H1 (cell line): ENCODE data around the gene LRRC45. TPM values are rescaled to one million over a fixed set of nuclear protein-coding genes. Genes with fewer than 3 reads are reported as not detected.

ENCODE experiments used
- CTCF ChIA-PET: fragments of 300-600 bp; sonication (Branson Sonifier 250); formaldehyde crosslinking; loops from one replicate; lab custom pipeline; 2021; ENCODE audit not compliant: partially characterized antibody; lab: Charles Lee
- POLR2A ChIA-PET: fragments of 300-600 bp; sonication (Branson Sonifier 250); formaldehyde crosslinking; loops from one replicate; lab custom pipeline; 2021; ENCODE audit warnings: inconsistent platforms; ENCODE audit not compliant: partially characterized antibody; lab: Charles Lee
- DNase-seq, 2 experiments: peaks; one replicate each; pipeline versions ENCODE4 v3.0.0 to v3.0.0-alpha.2; 2010 to 2022; ENCODE audit warnings: low spot score in 2 of 2, low read depth in 1 of 2, mixed read lengths in 1 of 2
- FAIRE-seq: peaks from 2 replicates; lab custom pipeline; 2011; peaks lifted over from hg19 to GRCh38; lab: Jason Lieb, UNC
- H2AFZ ChIP-seq: 2 replicates; pipeline ENCODE4 v1.8.1; 2012; ENCODE audit warnings: low read length, inconsistent platforms
- H2AK5ac ChIP-seq: 2 replicates; pipeline ENCODE4 v1.6.1; 2013; ENCODE audit warnings: low read depth, low read length
- H2BK120ac ChIP-seq: replicated peaks from 2 replicates; pipeline ENCODE3; 2013; ENCODE audit warnings: low read depth, low read length, inconsistent platforms
- H2BK12ac ChIP-seq: 2 replicates; pipeline ENCODE4 v1.6.1; 2013; ENCODE audit warnings: low read depth, low read length
- H2BK15ac ChIP-seq: 2 replicates; pipeline ENCODE4 v1.6.1; 2013; ENCODE audit warnings: low read length
- H2BK20ac ChIP-seq: 2 replicates; pipeline ENCODE4 v1.6.1; 2013; ENCODE audit warnings: low read length
- H2BK5ac ChIP-seq: 2 replicates; pipeline ENCODE4 v1.6.1; 2013; ENCODE audit warnings: low read depth, low read length
- H3K14ac ChIP-seq: 2 replicates; pipeline ENCODE4 v1.6.1; 2013; ENCODE audit warnings: inconsistent platforms; ENCODE audit not compliant: insufficient read length
- H3K18ac ChIP-seq: 2 replicates; pipeline ENCODE4 v1.6.1; 2013; ENCODE audit warnings: low read length; ENCODE audit errors: extremely low read depth
- H3K23ac ChIP-seq: 2 replicates; pipeline ENCODE4 v1.6.1; 2013; ENCODE audit warnings: inconsistent platforms; ENCODE audit not compliant: insufficient read length
- H3K23me2 ChIP-seq: 2 replicates; pipeline ENCODE4 v1.6.1; 2013; ENCODE audit warnings: low read depth, low read length
- H3K27ac ChIP-seq: 2 replicates; pipeline ENCODE4 v1.6.1; 2011; ENCODE audit warnings: low read depth, low read length, inconsistent platforms
- H3K27me3 ChIP-seq, 4 experiments: replicated peaks in 1 of 4; 1 replicate in 1 of 4; 2 replicates in 3 of 4; pipeline versions ENCODE4 v1.6.1 to v1.8.1; 2011 to 2013; ENCODE audit warnings: low read length in 3 of 4, mild to moderate bottlenecking in 3 of 4, inconsistent platforms in 2 of 4, mixed read lengths in 2 of 4, moderate library complexity in 1 of 4; ENCODE audit not compliant: control insufficient read depth in 3 of 4, insufficient read depth in 3 of 4; ENCODE audit errors: extremely low read depth in 1 of 4
- H3K36me3 ChIP-seq, 4 experiments: 2 replicates each; pipeline versions ENCODE4 v1.6.1 to v1.8.1; 2011 to 2013; ENCODE audit warnings: mild to moderate bottlenecking in 4 of 4, low read length in 3 of 4, moderate library complexity in 2 of 4, control low read depth in 1 of 4, inconsistent platforms in 1 of 4; ENCODE audit not compliant: insufficient read depth in 4 of 4, control insufficient read depth in 2 of 4
- H3K4ac ChIP-seq: replicated peaks from 2 replicates; pipeline ENCODE3; 2013; ENCODE audit warnings: low read length, low read depth, mixed read lengths, inconsistent platforms; ENCODE audit not compliant: insufficient read length
- H3K4me1 ChIP-seq, 4 experiments: replicated peaks in 1 of 4; 1 replicate in 1 of 4; 2 replicates in 3 of 4; pipeline versions ENCODE4 v1.6.1 to v1.8.1; 2011 to 2013; ENCODE audit warnings: low read length in 3 of 4, inconsistent platforms in 2 of 4, mixed read lengths in 1 of 4; ENCODE audit not compliant: insufficient read depth in 4 of 4, control insufficient read depth in 3 of 4
- H3K4me2 ChIP-seq, 2 experiments: 2 replicates each; pipeline versions ENCODE4 v1.6.1 to v1.8.1; 2011 to 2013; ENCODE audit warnings: low read depth in 2 of 2, low read length in 2 of 2, control low read depth in 1 of 2, inconsistent platforms in 1 of 2, mild to moderate bottlenecking in 1 of 2; ENCODE audit not compliant: insufficient read depth in 1 of 2
- H3K4me3 ChIP-seq, 4 experiments: fragments of 200-600, 300-600 bp in 1 of 4; sonication (generic), shearing (Covaris generic), sonication (Bioruptor Twin) in 1 of 4; 2 replicates each; pipeline versions ENCODE4 v1.5.1 to v1.8.1; 2011 to 2016; ENCODE audit warnings: low read length in 4 of 4, low read depth in 3 of 4, control low read depth in 2 of 4, inconsistent platforms in 2 of 4, mild to moderate bottlenecking in 2 of 4, mixed read lengths in 1 of 4, moderate library complexity in 1 of 4; ENCODE audit not compliant: insufficient read depth in 2 of 4; ENCODE audit errors: extremely low read depth in 1 of 4
- H3K56ac ChIP-seq: replicated peaks from 2 replicates; pipeline ENCODE3; 2013; ENCODE audit warnings: low read depth, mild to moderate bottlenecking, mixed read lengths, low read length, inconsistent platforms; ENCODE audit not compliant: insufficient read length
- H3K79me1 ChIP-seq: 2 replicates; pipeline ENCODE4 v1.6.1; 2013; ENCODE audit warnings: low read depth, low read length, control low read depth
- H3K79me2 ChIP-seq, 2 experiments: 2 replicates each; pipeline versions ENCODE4 v1.6.1 to v1.8.1; 2012 to 2013; ENCODE audit warnings: low read length in 2 of 2, mild to moderate bottlenecking in 2 of 2, inconsistent platforms in 1 of 2; ENCODE audit not compliant: insufficient read depth in 2 of 2, control insufficient read depth in 1 of 2
- H3K9ac ChIP-seq, 4 experiments: replicated peaks in 1 of 4; 1 replicate in 1 of 4; 2 replicates in 3 of 4; pipeline versions ENCODE4 v1.6.1 to v1.8.1; 2011 to 2013; ENCODE audit warnings: low read depth in 3 of 4, low read length in 3 of 4, control low read depth in 2 of 4, mild to moderate bottlenecking in 2 of 4, moderate library complexity in 2 of 4, inconsistent platforms in 1 of 4; ENCODE audit errors: extremely low read depth in 1 of 4
- H3K9me3 ChIP-seq, 2 experiments: 2 replicates each; pipeline versions ENCODE4 v1.6.1 to v1.8.1; 2012 to 2013; ENCODE audit warnings: mild to moderate bottlenecking in 2 of 2, moderate library complexity in 2 of 2, control low read depth in 1 of 2, inconsistent platforms in 1 of 2, low read depth in 1 of 2, low read length in 1 of 2, mixed read lengths in 1 of 2; ENCODE audit not compliant: insufficient read depth in 2 of 2
- H4K20me1 ChIP-seq, 2 experiments: replicated peaks in 1 of 2; 2 replicates each; pipeline versions ENCODE3 to v1.8.1; 2011 to 2013; ENCODE audit warnings: inconsistent platforms in 2 of 2, low read length in 2 of 2, mild to moderate bottlenecking in 1 of 2; ENCODE audit not compliant: insufficient read depth in 2 of 2, control insufficient read depth in 1 of 2
- H4K5ac ChIP-seq: 2 replicates; pipeline ENCODE4 v1.6.1; 2013; ENCODE audit warnings: low read length, low read depth, mixed read lengths, inconsistent platforms; ENCODE audit not compliant: insufficient read length
- H4K8ac ChIP-seq: 2 replicates; pipeline ENCODE4 v1.8.0; 2013; ENCODE audit warnings: mild to moderate bottlenecking, moderate library complexity, low read length, inconsistent platforms; ENCODE audit not compliant: insufficient read depth; ENCODE audit errors: extremely low read depth
- H4K91ac ChIP-seq: replicated peaks from 2 replicates; pipeline ENCODE3; 2013; ENCODE audit warnings: low read length, mixed read lengths, inconsistent platforms; ENCODE audit not compliant: insufficient read length
- BRCA1 ChIP-seq: IDR thresholded peaks from 2 replicates; pipeline ENCODE4 v1.6.1; 2012; ENCODE audit warnings: low read depth, low read length, improper control_type of control experiment
- CHD1 ChIP-seq: IDR thresholded peaks from 2 replicates; pipeline ENCODE4 v1.6.1; 2012; ENCODE audit warnings: low read depth, low read length, improper control_type of control experiment
- EGR1 ChIP-seq: IDR thresholded peaks from 2 replicates; pipeline ENCODE4 v1.6.1; 2011; ENCODE audit warnings: low read depth, low read length, borderline replicate concordance
- EP300 ChIP-seq, 2 experiments: IDR thresholded peaks; 1 replicate in 1 of 2; 2 replicates in 1 of 2; pipeline ENCODE4 v1.6.1; 2011 to 2012; ENCODE audit warnings: low read depth in 2 of 2, low read length in 2 of 2, mild to moderate bottlenecking in 2 of 2, borderline replicate concordance in 1 of 2, inconsistent platforms in 1 of 2, moderate library complexity in 1 of 2
- EZH2 ChIP-seq: fragments of 200-600 bp; sonication (generic); IDR thresholded peaks from 2 replicates; pipeline ENCODE4 v1.7.1; 2012; ENCODE audit warnings: low read depth, mild to moderate bottlenecking, moderate library complexity, low read length, inconsistent platforms; ENCODE audit not compliant: severe bottlenecking
- JUN ChIP-seq: IDR thresholded peaks from 2 replicates; pipeline ENCODE4 v1.6.1; 2011; ENCODE audit warnings: low read depth, mild to moderate bottlenecking, improper control_type of control experiment, low read length
- RBBP5 ChIP-seq: IDR thresholded peaks from 2 replicates; pipeline ENCODE4 v1.7.1; 2012; ENCODE audit warnings: low read depth, mild to moderate bottlenecking, inconsistent platforms, low read length, moderate library complexity, borderline replicate concordance
- RFX5 ChIP-seq: IDR thresholded peaks from 2 replicates; pipeline ENCODE4 v1.6.1; 2011; ENCODE audit warnings: low read depth, low read length, improper control_type of control experiment, borderline replicate concordance
- SRF ChIP-seq: IDR thresholded peaks from 2 replicates; pipeline ENCODE4 v1.6.1; 2011; ENCODE audit warnings: mild to moderate bottlenecking, low read depth, low read length, moderate library complexity
- TAF7 ChIP-seq: optimal IDR thresholded peaks from 2 replicates; pipeline ENCODE3; 2011; ENCODE audit warnings: low read depth, mild to moderate bottlenecking, inconsistent platforms, low read length, moderate library complexity, borderline replicate concordance
- TBP ChIP-seq: IDR thresholded peaks from 2 replicates; pipeline ENCODE4 v1.6.1; 2011; ENCODE audit warnings: low read depth, low read length, improper control_type of control experiment
- USF2 ChIP-seq: IDR thresholded peaks from 2 replicates; pipeline ENCODE4 v1.6.1; 2011; ENCODE audit warnings: low read length, improper control_type of control experiment
- whole genome bisulfite sequencing, 2 experiments: shearing (Covaris generic) in 1 of 2; methylation state at CpG; one replicate each; pipeline versions ENCODE4 v1.1.6 to v1.1.7; 2013 to 2015; ENCODE audit warnings: low lambda C conversion rate in 2 of 2, mixed read lengths in 2 of 2, inconsistent platforms in 1 of 2, low coverage in 1 of 2, missing lambda C conversion rate in 1 of 2; ENCODE audit not compliant: insufficient replicate concordance in 2 of 2, insufficient coverage in 1 of 2, insufficient read length in 1 of 2; ENCODE audit errors: extremely low coverage in 1 of 2, missing lambda C conversion rate in 1 of 2; 5-methylcytosine and 5-hydroxymethylcytosine counted together
- polyA plus RNA-seq, 7 experiments: library from polyadenylated mRNA; depleted of rRNA in 3 of 7; stranded (reverse) in 5 of 7; unstranded in 2 of 7; fragments of >200 nt in 5 of 7; fragments of 200-250 nt in 2 of 7; gene quantifications; 1 replicate in 5 of 7; 2 replicates in 1 of 7; 4 replicates in 1 of 7; pipeline versions ENCODE4 v1.2.1 to v1.2.3, GENCODE V29; 2011 to 2013; ENCODE audit warnings: missing spikeins in 2 of 7, mixed read lengths in 2 of 7
- total RNA-seq: library from RNA; stranded (reverse); fragmentation: NEBNext Ultra II Directional; extraction: Animal tissue kit (Norgen Biotek cat#: 25700); gene quantifications from 2 replicates; pipeline ENCODE4 v1.2.1, GENCODE V29; 2021

The LRRC45 gene
- total and polyA plus RNA-seq, 2 of the 8 experiments (the other 6 are each of a cell fraction or from before 2014, with no cell fraction given) = 11.5 to 29.0 TPM

DNA sequence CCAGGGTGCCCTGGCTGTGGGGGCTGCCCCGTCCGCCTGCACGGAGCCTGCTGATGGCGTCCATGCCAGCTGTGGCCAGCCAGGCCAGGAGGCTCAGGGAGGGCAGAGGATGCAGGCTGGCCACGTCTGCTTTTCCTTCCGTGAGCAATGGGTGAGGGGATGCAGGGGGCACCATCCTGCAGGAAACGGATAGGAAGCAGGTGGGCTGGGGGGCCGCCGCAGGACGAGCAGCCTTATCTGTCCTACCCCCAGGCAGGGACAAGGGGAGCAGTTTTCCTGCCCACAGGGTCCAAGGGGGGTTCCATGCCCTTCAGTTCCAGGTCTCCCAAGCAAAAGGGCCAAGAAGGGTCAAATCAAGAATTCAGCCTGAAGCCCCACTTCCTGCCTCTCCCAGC is 35.7 kb downstream of the LRRC45 start:
- H3K4me2 ChIP-seq = no peak overlapping the region
- H3K56ac ChIP-seq = no peak overlapping the region
- TF ChIP-seq RFX5 (no peak), SRF (no peak), CHD1 (no peak), EP300 (IDR thresholded peaks at IDR 0.05; ENCODE audit: borderline replicate concordance in 1 of 2, low read depth in 2 of 2, low read length in 2 of 2) (no peak), TAF7 (no peak), USF2 (no peak), TBP (no peak), RBBP5 (no peak), JUN (no peak), BRCA1 (no peak), EZH2 (no peak), EGR1 (no peak)
- H3K4ac ChIP-seq = no peak overlapping the region
- H2BK12ac ChIP-seq = no peak overlapping the region
- peaks cover 15 to 43% (median 36%) of the 10 kb centered on the region in 4 experiments for H3K36me3 ChIP-seq
- H3K27me3 ChIP-seq = no peaks in the 10 kb centered on the region
- ChIA-PET POLR2A (interaction anchor here (0.6 to 16.2 kb wide), 14 partner anchors 4 to 322 kb away, joined by 3 to 161 read pairs (median 9); partner anchors contain the start of genes DUS1L, GPS1, RAC3 and RFNG), CTCF (interaction anchor here (0.9 to 1.7 kb wide), 6 partner anchors 9 to 93 kb away, joined by 3 to 8 read pairs (median 4); partner anchors contain the start of gene DCXR)
- no peaks in the 10 kb centered on the region for H3K9me3 ChIP-seq
- no peak overlapping the region for H4K5ac ChIP-seq
- no peak overlapping the region for H3K23ac ChIP-seq
- H2BK120ac ChIP-seq = no peak overlapping the region
- H3K18ac ChIP-seq = no peak overlapping the region
- H3K9ac ChIP-seq = no peak overlapping the region
- H3K4me1 ChIP-seq = no peaks in the 10 kb centered on the region
- H3K14ac ChIP-seq = no peak overlapping the region
- H2BK20ac ChIP-seq = no peak overlapping the region
- no peaks in the 10 kb centered on the region; the same call in 1 of the 2 replicates for H3K23me2 ChIP-seq
- H2AK5ac ChIP-seq = no peak overlapping the region
- H3K79me1 ChIP-seq = no peaks in the 10 kb centered on the region
- H4K91ac ChIP-seq = no peak overlapping the region
- H3K4me3 ChIP-seq = no peak overlapping the region
- H4K20me1 ChIP-seq = peaks cover 0 to 20% of the 10 kb centered on the region in 2 experiments
- H4K8ac ChIP-seq = 0 out of 2 replicates have a peak overlapping the region, but pooled peaks have one; percentile 5
- H2BK5ac ChIP-seq = no peak overlapping the region
- 90% methylated on average over 10 of the region's 10 CpGs; no CpG with 5 or more reads in 1 of the 2 experiments for WGBS, 2 experiments
- no peak overlapping the region for H3K27ac ChIP-seq
- DNase-seq (no peak), FAIRE-seq (no peak)
- no peak overlapping the region for H2BK15ac ChIP-seq
- no peak overlapping the region for H2AFZ ChIP-seq
- H3K79me2 ChIP-seq = no peaks in the 10 kb centered on the region
